IMR-90 (cell line): ENCODE results near the gene S1PR4. TPM values are rescaled to one million over a fixed set of nuclear protein-coding genes. Genes with fewer than 3 reads are reported as not detected.

Experiments
- ATAC-seq: fragments of 200-7000 bp; cut with Tn5 transposase; 2 replicates; pipeline ENCODE4 v1.9.1; 2020; ENCODE audit warnings: low read depth, mild to moderate bottlenecking, moderate library complexity
- BruUV-seq: library from RNA; stranded (reverse); fragments of 400-500 nt; replicated peaks from 2 replicates; lab custom pipeline; 2021; lab: Mats Ljungman, UMichigan
- CTCF ChIA-PET: fragments of 300-600 bp; formaldehyde crosslinking; extraction: SDS; loops from one replicate; lab custom pipeline; 2021; ENCODE audit warnings: antibody characterized with exemption; lab: Yijun Ruan, JAX
- POLR2A ChIA-PET: fragments of 300-600 bp; sonication (Branson Sonifier 250); formaldehyde crosslinking; loops from one replicate; lab custom pipeline; 2022; ENCODE audit warnings: antibody characterized with exemption; ENCODE audit not compliant: unreplicated experiment; lab: Charles Lee
- DNase-seq: peaks from one replicate; pipeline ENCODE4 v3.0.0; 2013
- H2AFZ ChIP-seq: replicated peaks from 2 replicates; pipeline ENCODE3; 2013; ENCODE audit warnings: low read length, mild to moderate bottlenecking; ENCODE audit not compliant: poor library complexity
- H2AK5ac ChIP-seq: 2 replicates; pipeline ENCODE4 v1.6.1; 2013; ENCODE audit warnings: low read depth, low read length, inconsistent platforms
- H2AK9ac ChIP-seq: replicated peaks from 2 replicates; pipeline ENCODE3; 2013; ENCODE audit warnings: mild to moderate bottlenecking, low read depth, low read length, moderate library complexity; ENCODE audit not compliant: poor library complexity
- H2BK120ac ChIP-seq: 2 replicates; pipeline ENCODE4 v1.6.1; 2013; ENCODE audit warnings: low read depth, low read length, inconsistent platforms
- H2BK15ac ChIP-seq: 3 replicates; pipeline ENCODE4 v1.6.1; 2013; ENCODE audit warnings: low read depth, low read length, inconsistent platforms
- H2BK20ac ChIP-seq: 2 replicates; pipeline ENCODE4 v1.6.1; 2013; ENCODE audit warnings: low read depth, mild to moderate bottlenecking, inconsistent platforms, low read length, moderate library complexity
- H2BK5ac ChIP-seq: 2 replicates; pipeline ENCODE4 v1.6.1; 2013; ENCODE audit warnings: mild to moderate bottlenecking, low read depth, low read length, inconsistent platforms; ENCODE audit not compliant: poor library complexity, severe bottlenecking
- H3K14ac ChIP-seq: replicated peaks from 2 replicates; pipeline ENCODE4 v1.6.1; 2013; ENCODE audit warnings: low read depth, low read length, inconsistent platforms
- H3K18ac ChIP-seq: 2 replicates; pipeline ENCODE4 v1.6.1; 2013; ENCODE audit warnings: low read depth, low read length, control low read depth
- H3K23ac ChIP-seq: 2 replicates; pipeline ENCODE4 v1.6.1; 2013; ENCODE audit warnings: low read depth, low read length, inconsistent platforms
- H3K27ac ChIP-seq: 2 replicates; pipeline ENCODE4 v1.5.1; 2013; ENCODE audit warnings: mild to moderate bottlenecking, control low read depth, low read length; ENCODE audit not compliant: insufficient read depth
- H3K27me3 ChIP-seq: 2 replicates; pipeline ENCODE4 v1.6.1; 2013; ENCODE audit warnings: low read length; ENCODE audit not compliant: control insufficient read depth, insufficient read depth
- H3K36me3 ChIP-seq: 2 replicates; pipeline ENCODE4 v1.6.1; 2013; ENCODE audit warnings: low read length, mixed read lengths; ENCODE audit not compliant: control insufficient read depth, insufficient read depth
- H3K4ac ChIP-seq: 2 replicates; pipeline ENCODE4 v1.6.1; 2013; ENCODE audit warnings: low read depth, low read length, inconsistent platforms
- H3K4me1 ChIP-seq: 2 replicates; pipeline ENCODE4 v1.6.1; 2013; ENCODE audit warnings: low read length, mixed read lengths; ENCODE audit not compliant: control insufficient read depth, insufficient read depth
- H3K4me2 ChIP-seq: 2 replicates; pipeline ENCODE4 v1.6.1; 2013; ENCODE audit warnings: low read depth, mild to moderate bottlenecking, control low read depth, low read length, moderate library complexity
- H3K4me3 ChIP-seq: 2 replicates; pipeline ENCODE4 v1.5.1; 2013; ENCODE audit warnings: low read depth, mild to moderate bottlenecking, control low read depth, low read length, moderate library complexity; ENCODE audit not compliant: insufficient read depth
- H3K56ac ChIP-seq: 2 replicates; pipeline ENCODE4 v1.6.1; 2013; ENCODE audit warnings: low read length, inconsistent platforms; ENCODE audit not compliant: insufficient read depth; ENCODE audit errors: extremely low read depth
- H3K79me1 ChIP-seq, 2 experiments: 2 replicates each; pipeline ENCODE4 v1.6.1; 2013; ENCODE audit warnings: low read length in 2 of 2, inconsistent platforms in 1 of 2, low read depth in 1 of 2
- H3K9ac ChIP-seq: 2 replicates; pipeline ENCODE4 v1.6.1; 2013; ENCODE audit warnings: low read depth, low read length, control low read depth
- H3K9me1 ChIP-seq: 2 replicates; pipeline ENCODE4 v1.6.1; 2013; ENCODE audit warnings: low read length, inconsistent platforms; ENCODE audit not compliant: insufficient read depth
- H3K9me3 ChIP-seq: 2 replicates; pipeline ENCODE4 v1.6.1; 2013; ENCODE audit warnings: low read length; ENCODE audit not compliant: control insufficient read depth, insufficient read depth
- H4K20me1 ChIP-seq: 2 replicates; pipeline ENCODE4 v1.6.1; 2013; ENCODE audit warnings: low read length, inconsistent platforms; ENCODE audit not compliant: insufficient read depth
- H4K5ac ChIP-seq: 2 replicates; pipeline ENCODE4 v1.6.1; 2013; ENCODE audit warnings: mild to moderate bottlenecking, low read depth, low read length, control low read depth
- H4K8ac ChIP-seq, 2 experiments: 2 replicates each; pipeline ENCODE4 v1.6.1; 2013; ENCODE audit warnings: low read depth in 2 of 2, low read length in 2 of 2, control low read depth in 1 of 2, inconsistent platforms in 1 of 2
- H4K91ac ChIP-seq: 2 replicates; pipeline ENCODE4 v1.6.1; 2013; ENCODE audit warnings: low read depth, low read length, inconsistent platforms; ENCODE audit not compliant: insufficient read depth
- CEBPB ChIP-seq: IDR thresholded peaks from 2 replicates; pipeline ENCODE4 v1.6.1; 2012; ENCODE audit warnings: low read depth, low read length, improper control_type of control experiment
- NFE2L2 ChIP-seq: fragments of 150-350 bp; IDR thresholded peaks from 2 replicates; pipeline ENCODE4 v1.6.1; 2016; ENCODE audit warnings: low read depth, mild to moderate bottlenecking, low read length
- RAD21 ChIP-seq: IDR thresholded peaks from 2 replicates; pipeline ENCODE4 v1.6.1; 2012; ENCODE audit warnings: low read length, improper control_type of control experiment
- WGBS, 2 experiments: methylation state at CpG; one replicate each; pipeline versions ENCODE4 v1.1.5 to v1.1.7; 2013; ENCODE audit warnings: missing lambda C conversion rate in 2 of 2; ENCODE audit not compliant: insufficient read length in 1 of 2; ENCODE audit errors: extremely low coverage in 2 of 2; 5-methylcytosine and 5-hydroxymethylcytosine counted together
- dilution Hi-C: fragments of 300-500 bp; cut with HindIII; formaldehyde crosslinking; loops from one replicate; pipeline ENCODE4 v1.14.3; 2018; ENCODE audit warnings: low sequenced_read_pairs; ENCODE audit not compliant: unreplicated experiment
- in situ Hi-C: fragments of 300-500 bp; cut with MboI; formaldehyde crosslinking; loops from 3 replicates; pipeline ENCODE4 v1.14.3; 2019; ENCODE audit warnings: low sequenced_read_pairs, inconsistent platforms, mixed read lengths
- intact Hi-C: fragments of 100-400 bp; cut with micrococcal nuclease; formaldehyde crosslinking; loops from 2 replicates; pipeline ENCODE4 v1.10.0; 2022
- polyA plus RNA-seq, 3 experiments: library from polyadenylated mRNA; depleted of rRNA; stranded (reverse); fragments of >200 nt; gene quantifications; 2 replicates each; pipeline ENCODE4 v1.2.3, GENCODE V29; 2012; ENCODE audit warnings: low replicate concordance in 1 of 3
- total RNA-seq: library from RNA; depleted of rRNA; stranded (reverse); fragments of >200 nt; gene quantifications from 2 replicates; pipeline ENCODE4 v1.2.3, GENCODE V29; 2012
- TF ChIP-seq, protein P1 (sequence below): conservative IDR thresholded peaks from 2 replicates; pipeline ENCODE4 v1.5.1; 2012; ENCODE audit warnings: mild to moderate bottlenecking, low read depth, low read length, improper control_type of control experiment

S1PR4 gene
- total and polyA plus RNA-seq, 2 of the 4 experiments (the other 2 are of a cell fraction) = not detected

- H3K4ac ChIP-seq = peak overlapping the region; percentile 83
- H3K27ac ChIP-seq = peak overlapping the region; percentile 25; the same call in 1 of the 2 replicates
- peaks cover 7% of the 10 kb centered on the region for H3K4me1 ChIP-seq
- H3K9ac ChIP-seq = no peak overlapping the region
- no peak overlapping the region for H4K5ac ChIP-seq
- peak overlapping the region; percentile 73 for H2AK9ac ChIP-seq
- 0 out of 2 replicates have a peak overlapping the region, but pooled peaks have one; percentile 48 for H3K14ac ChIP-seq
- peak overlapping the region; percentile 67; the same call in 1 of the 2 replicates for H3K23ac ChIP-seq
- H2BK20ac ChIP-seq = peak overlapping the region; percentile 83
- in situ Hi-C loops = no loop called here
- TF ChIP-seq, protein P1, sequence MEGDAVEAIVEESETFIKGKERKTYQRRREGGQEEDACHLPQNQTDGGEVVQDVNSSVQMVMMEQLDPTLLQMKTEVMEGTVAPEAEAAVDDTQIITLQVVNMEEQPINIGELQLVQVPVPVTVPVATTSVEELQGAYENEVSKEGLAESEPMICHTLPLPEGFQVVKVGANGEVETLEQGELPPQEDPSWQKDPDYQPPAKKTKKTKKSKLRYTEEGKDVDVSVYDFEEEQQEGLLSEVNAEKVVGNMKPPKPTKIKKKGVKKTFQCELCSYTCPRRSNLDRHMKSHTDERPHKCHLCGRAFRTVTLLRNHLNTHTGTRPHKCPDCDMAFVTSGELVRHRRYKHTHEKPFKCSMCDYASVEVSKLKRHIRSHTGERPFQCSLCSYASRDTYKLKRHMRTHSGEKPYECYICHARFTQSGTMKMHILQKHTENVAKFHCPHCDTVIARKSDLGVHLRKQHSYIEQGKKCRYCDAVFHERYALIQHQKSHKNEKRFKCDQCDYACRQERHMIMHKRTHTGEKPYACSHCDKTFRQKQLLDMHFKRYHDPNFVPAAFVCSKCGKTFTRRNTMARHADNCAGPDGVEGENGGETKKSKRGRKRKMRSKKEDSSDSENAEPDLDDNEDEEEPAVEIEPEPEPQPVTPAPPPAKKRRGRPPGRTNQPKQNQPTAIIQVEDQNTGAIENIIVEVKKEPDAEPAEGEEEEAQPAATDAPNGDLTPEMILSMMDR = no peak
- TF ChIP-seq RAD21 = no peak
- TF ChIP-seq NFE2L2 = no peak
- TF ChIP-seq CEBPB = no peak
- H2BK120ac ChIP-seq = peak overlapping the region; percentile 95
- dilution Hi-C loops = no loop called here
- H3K27me3 ChIP-seq = no peaks in the 10 kb centered on the region
- no peak overlapping the region for H3K56ac ChIP-seq
- peak overlapping the region; percentile 81; the same call in 1 of the 2 replicates for H4K91ac ChIP-seq
- no peak overlapping the region for H3K4me2 ChIP-seq
- H2BK5ac ChIP-seq = peak overlapping the region; percentile 58
- H3K18ac ChIP-seq = no peak overlapping the region
- peaks cover 6% of the 10 kb centered on the region; the same call in 1 of the 2 replicates for H3K9me1 ChIP-seq
- BruUV-seq = no TSS peak
- CTCF ChIA-PET = no interaction called here
- no peak overlapping the region for H3K4me3 ChIP-seq
- peak overlapping the region; percentile 75 for H2AK5ac ChIP-seq
- peak overlapping the region; percentile 97 to 100; a peak in 3 of 4 replicates for H4K8ac ChIP-seq
- peaks cover 3% of the 10 kb centered on the region; the same call in 1 of the 2 replicates for H3K9me3 ChIP-seq
- H3K79me1 ChIP-seq = no peaks in the 10 kb centered on the region; a peak in 1 of 4 replicates
- peak overlapping the region; percentile 76; the same call in 1 of the 3 replicates for H2BK15ac ChIP-seq
- DNase-seq (no peak), ATAC-seq (no peak)
- H2AFZ ChIP-seq = peak overlapping the region; percentile 78
- POLR2A ChIA-PET = no interaction called here
- WGBS, 2 experiments = 77% methylated on average over 4 of the region's 11 CpGs; no CpG with 5 or more reads in 1 of the 2 experiments
- H4K20me1 ChIP-seq = no peaks in the 10 kb centered on the region; the same call in 1 of the 2 replicates
- H3K36me3 ChIP-seq = no peaks in the 10 kb centered on the region
- intact Hi-C loops = no loop called here
Observed at GRCh38 chr19:3142781-3143337, 35.7 kb upstream of the S1PR4 start.
